HepG2 (cell line): ENCODE measurements around the gene LDB2. TPM values are rescaled to one million over a fixed set of nuclear protein-coding genes. Genes with fewer than 3 reads are reported as not detected.

Source experiments
- ATAC-seq: fragments of 200-7000 bp; cut with Tn5 transposase; 3 replicates; pipeline ENCODE4 v1.9.1; 2020; ENCODE audit warnings: mild to moderate bottlenecking, moderate library complexity
- BruUV-seq: library from RNA; stranded (reverse); fragments of 400-500 nt; replicated peaks from 2 replicates; lab custom pipeline; 2021; lab: Mats Ljungman, UMichigan
- CTCF ChIA-PET: fragments of 300-600 bp; formaldehyde crosslinking; extraction: SDS; loops from one replicate; lab custom pipeline; 2021; ENCODE audit warnings: low total read pairs, inconsistent platforms, low intra/inter-chr PET ratio; lab: Yijun Ruan, JAX
- POLR2A ChIA-PET: fragments of 350-600 bp; sonication (Branson Sonifier 250); formaldehyde crosslinking; loops from one replicate; lab custom pipeline; 2020; ENCODE audit warnings: antibody characterized with exemption, inconsistent platforms; lab: Yijun Ruan, JAX
- DNase-seq: peaks from one replicate; pipeline ENCODE4 v3.0.0-alpha.2; 2015; ENCODE audit warnings: low spot score
- FAIRE-seq: peaks from 3 replicates; lab custom pipeline; 2011; peaks lifted over from hg19 to GRCh38; lab: Jason Lieb, UNC
- H2AFZ ChIP-seq: one replicate; pipeline ENCODE4 v1.6.1; 2011; ENCODE audit warnings: low read length, inconsistent platforms
- H3K27ac ChIP-seq: fragments of 300-600 bp; 3 replicates; pipeline ENCODE4 v1.8.0; 2011; ENCODE audit warnings: mixed run types, mild to moderate bottlenecking, mixed read lengths, low read length, inconsistent platforms; ENCODE audit not compliant: insufficient read depth; ENCODE audit errors: extremely low read length
- H3K27me3 ChIP-seq, 2 experiments: fragments of 200-600 bp in 1 of 2; 2 replicates in 1 of 2; 3 replicates in 1 of 2; pipeline versions ENCODE4 v1.6.0 to v1.8.0; 2011; ENCODE audit warnings: low read length in 2 of 2, mild to moderate bottlenecking in 2 of 2, moderate library complexity in 2 of 2, inconsistent platforms in 1 of 2; ENCODE audit not compliant: insufficient read depth in 2 of 2, control insufficient read depth in 1 of 2
- H3K36me3 ChIP-seq, 2 experiments: fragments of 200-600 bp in 1 of 2; replicated peaks in 1 of 2; 2 replicates in 1 of 2; 3 replicates in 1 of 2; pipeline versions ENCODE4 v1.5.1 to v1.8.0; 2011; ENCODE audit warnings: low read length in 2 of 2, inconsistent platforms in 1 of 2; ENCODE audit not compliant: insufficient read depth in 2 of 2, control insufficient read depth in 1 of 2
- H3K4me1 ChIP-seq: 2 replicates; pipeline ENCODE4 v1.5.1; 2012; ENCODE audit warnings: low read length, inconsistent platforms; ENCODE audit not compliant: insufficient read depth
- H3K4me2 ChIP-seq: 2 replicates; pipeline ENCODE4 v1.6.0; 2011; ENCODE audit warnings: low read depth, low read length, inconsistent platforms
- H3K4me3 ChIP-seq, 3 experiments: fragments of 200-600 bp in 1 of 3; sonication (generic), shearing (Covaris generic) in 1 of 3; replicated peaks in 1 of 3; 2 replicates each; pipeline ENCODE4 v1.5.1; 2011 to 2016; ENCODE audit warnings: low read length in 3 of 3, inconsistent platforms in 2 of 3, low read depth in 2 of 3, mild to moderate bottlenecking in 2 of 3, control low read depth in 1 of 3, mixed read lengths in 1 of 3; ENCODE audit not compliant: insufficient read depth in 1 of 3
- H3K79me2 ChIP-seq: one replicate; pipeline ENCODE4 v1.6.1; 2011; ENCODE audit warnings: low read length, inconsistent platforms; ENCODE audit not compliant: insufficient read depth
- H3K9ac ChIP-seq: 2 replicates; pipeline ENCODE4 v1.6.0; 2011; ENCODE audit warnings: mild to moderate bottlenecking, low read depth, low read length, inconsistent platforms; ENCODE audit not compliant: insufficient read depth
- H3K9me3 ChIP-seq: 2 replicates; pipeline ENCODE4 v1.5.1; 2012; ENCODE audit warnings: mild to moderate bottlenecking, low read length
- H4K20me1 ChIP-seq: 2 replicates; pipeline ENCODE4 v1.6.0; 2011; ENCODE audit warnings: inconsistent platforms, mild to moderate bottlenecking, low read length, moderate library complexity; ENCODE audit not compliant: insufficient read depth
- CSRNP1 ChIP-seq: sonication (generic); formaldehyde crosslinking; IDR thresholded peaks from 2 replicates; pipeline ENCODE4 v1.8.1; 2023; ENCODE audit warnings: mild to moderate bottlenecking, missing genetic modification reagents
- LCORL ChIP-seq, 2 experiments: fragments of 450-650 bp in 1 of 2; sonication (generic) in 1 of 2; formaldehyde crosslinking in 1 of 2; IDR thresholded peaks; 2 replicates each; pipeline versions ENCODE4 v1.5.0 to v1.6.1; 2017 to 2020; ENCODE audit warnings: antibody characterized with exemption in 1 of 2, missing genetic modification reagents in 1 of 2
- PTBP1 ChIP-seq: fragments of 200-400 bp; formaldehyde crosslinking; IDR thresholded peaks from 2 replicates; pipeline ENCODE4 v1.6.1; 2018; ENCODE audit warnings: low read length, low read depth; ENCODE audit not compliant: poor library complexity, severe bottlenecking
- RXRB ChIP-seq: IDR thresholded peaks from 2 replicates; pipeline ENCODE4 v1.6.1; 2016; ENCODE audit warnings: borderline replicate concordance, missing genetic modification reagents, missing compliant biosample characterization
- ZBTB21 ChIP-seq: sonication (generic); formaldehyde crosslinking; IDR thresholded peaks from 2 replicates; pipeline ENCODE4 v1.4.0; 2020; ENCODE audit warnings: missing genetic modification reagents
- ZNF337 ChIP-seq: sonication (generic); formaldehyde crosslinking; IDR thresholded peaks from 2 replicates; pipeline ENCODE4 v1.5.1; 2020; ENCODE audit warnings: missing genetic modification reagents, low read depth, mild to moderate bottlenecking, borderline replicate concordance
- ZNF510 ChIP-seq: sonication (generic); formaldehyde crosslinking; IDR thresholded peaks from 2 replicates; pipeline ENCODE4 v1.4.0; 2020; ENCODE audit warnings: low read depth, mild to moderate bottlenecking, missing genetic modification reagents
- ZUFSP ChIP-seq: sonication (generic); formaldehyde crosslinking; IDR thresholded peaks from 2 replicates; pipeline ENCODE4 v1.9.0; 2021; ENCODE audit warnings: missing genetic modification reagents, mild to moderate bottlenecking, borderline replicate concordance
- WGBS: methylation state at CpG from one replicate; pipeline ENCODE4 v1.1.6; 2017; ENCODE audit warnings: low lambda C conversion rate; 5-methylcytosine and 5-hydroxymethylcytosine counted together
- in situ Hi-C: cut with HindIII; loops from 2 replicates; pipeline ENCODE4 v1.10.0; 2017; ENCODE audit warnings: low pct_unique_long_range_greater_than_20kb; ENCODE audit not compliant: extremely low pct_ligation_motif_present
- intact Hi-C: fragments of 100-400 bp; cut with micrococcal nuclease; formaldehyde crosslinking; loops from one replicate; pipeline ENCODE4 v1.10.0; 2022; ENCODE audit not compliant: unreplicated experiment
- polyA plus RNA-seq, 8 experiments: library from polyadenylated mRNA; depleted of rRNA in 3 of 8; stranded (reverse) in 7 of 8; unstranded in 1 of 8; fragments of >200 nt; fragmentation: Illumina TruSeq in 4 of 8; extraction: Trizol in 4 of 8; gene quantifications; 2 replicates each; pipeline versions ENCODE4 v1.2.1 to v1.2.3, GENCODE V29; 2011 to 2016; ENCODE audit warnings: low read depth in 4 of 8, missing spikeins in 1 of 8, mixed read lengths in 1 of 8; ENCODE audit not compliant: insufficient read depth in 1 of 8
- total RNA-seq, 5 experiments: library from RNA; depleted of rRNA; stranded (reverse); fragments of >200 nt; fragmentation: Illumina TruSeq; extraction: Trizol; gene quantifications; 2 replicates each; pipeline ENCODE4 v1.2.3, GENCODE V29; 2016; ENCODE audit warnings: low read depth in 1 of 5

LDB2 gene
- total and polyA plus RNA-seq, 2 of the 13 experiments (the other 11 are each of a cell fraction or from before 2014, with no cell fraction given) = not detected

GRCh38 chr4:16676230-16676770, 222.1 kb downstream of the LDB2 start:
- no peak overlapping the region for H3K4me2 ChIP-seq
- H3K27me3 ChIP-seq = no peaks in the 10 kb centered on the region
- DNase-seq = no peak
- ATAC-seq = no peak
- ChIA-PET POLR2A (no interaction called here), CTCF (no interaction called here)
- H3K9ac ChIP-seq = no peak overlapping the region
- H3K27ac ChIP-seq = no peak overlapping the region
- TF ChIP-seq PTBP1 (no peak), ZBTB21 (CRISPR knock-in tag) (no peak), LCORL (IDR thresholded peaks at IDR 0.05) (no peak), LCORL (CRISPR knock-in tag; IDR thresholded peaks at IDR 0.05) (no peak), ZNF510 (CRISPR knock-in tag) (no peak), RXRB (no peak), CSRNP1 (CRISPR knock-in tag) (no peak), ZNF337 (CRISPR knock-in tag) (no peak), ZUFSP (no peak)
- BruUV-seq = no TSS peak
- no peaks in the 10 kb centered on the region for H3K9me3 ChIP-seq
- no peak overlapping the region for H2AFZ ChIP-seq
- WGBS = 38% methylated on average over 3 of the region's 3 CpGs
- H3K79me2 ChIP-seq = no peaks in the 10 kb centered on the region
- intact Hi-C loops (no loop called here), in situ Hi-C loops (no loop called here)
- no peak overlapping the region for H3K4me3 ChIP-seq
- H3K36me3 ChIP-seq = no peaks in the 10 kb centered on the region
- no peak for FAIRE-seq
- no peaks in the 10 kb centered on the region for H4K20me1 ChIP-seq
- no peaks in the 10 kb centered on the region for H3K4me1 ChIP-seq
